HepG2 (cell line): Measurements from ENCODE around the gene TUT1. TPM values are rescaled to one million over a fixed set of nuclear protein-coding genes. Genes with fewer than 3 reads are reported as not detected.

ENCODE experiments used
- CCAR2 ChIP-seq: fragments of 200-400 bp; formaldehyde crosslinking; optimal IDR thresholded peaks from 2 replicates; pipeline ENCODE3; 2018; ENCODE audit warnings: low read depth, mild to moderate bottlenecking, low read length, moderate library complexity
- DNMT1 ChIP-seq: sonication (generic); formaldehyde crosslinking; IDR thresholded peaks from 2 replicates; pipeline ENCODE4 v1.5.1; 2020; ENCODE audit warnings: mild to moderate bottlenecking, missing genetic modification reagents
- FOXP1 ChIP-seq, 2 experiments: fragments of 450-650 bp in 1 of 2; IDR thresholded peaks; 2 replicates each; pipeline ENCODE4 v1.6.1; 2017 to 2018; ENCODE audit warnings: antibody characterized with exemption in 1 of 2
- HDAC2 ChIP-seq: sonication (generic); formaldehyde crosslinking; IDR thresholded peaks from 2 replicates; pipeline ENCODE4 v1.4.0; 2020; ENCODE audit warnings: missing genetic modification reagents
- MED8 ChIP-seq: sonication (generic); formaldehyde crosslinking; IDR thresholded peaks from 2 replicates; pipeline ENCODE4 v1.8.1; 2023; ENCODE audit warnings: mild to moderate bottlenecking, missing genetic modification reagents; ENCODE audit not compliant: insufficient replicate concordance
- NR2C2 ChIP-seq: sonication (generic); formaldehyde crosslinking; IDR thresholded peaks from 2 replicates; pipeline ENCODE4 v1.4.0; 2020; ENCODE audit warnings: missing genetic modification reagents, mild to moderate bottlenecking, moderate library complexity, borderline replicate concordance
- TOPORS ChIP-seq: sonication (generic); formaldehyde crosslinking; IDR thresholded peaks from 2 replicates; pipeline ENCODE4 v1.8.0; 2023; ENCODE audit warnings: mild to moderate bottlenecking, missing genetic modification reagents
- ZNF296 ChIP-seq: sonication (generic); formaldehyde crosslinking; conservative IDR thresholded peaks from 2 replicates; pipeline ENCODE4 v1.5.0; 2020; ENCODE audit warnings: mild to moderate bottlenecking, missing genetic modification reagents
- ZNF589 ChIP-seq: sonication (generic); formaldehyde crosslinking; conservative IDR thresholded peaks from 2 replicates; pipeline ENCODE4 v1.8.0; 2022; ENCODE audit warnings: mild to moderate bottlenecking, moderate library complexity, missing genetic modification reagents
- polyA plus RNA-seq, 8 experiments: library from polyadenylated mRNA; depleted of rRNA in 3 of 8; stranded (reverse) in 7 of 8; unstranded in 1 of 8; fragments of >200 nt; fragmentation: Illumina TruSeq in 4 of 8; extraction: Trizol in 4 of 8; gene quantifications; 2 replicates each; pipeline versions ENCODE4 v1.2.1 to v1.2.3, GENCODE V29; 2011 to 2016; ENCODE audit warnings: low read depth in 4 of 8, missing spikeins in 1 of 8, mixed read lengths in 1 of 8; ENCODE audit not compliant: insufficient read depth in 1 of 8
- total RNA-seq, 5 experiments: library from RNA; depleted of rRNA; stranded (reverse); fragments of >200 nt; fragmentation: Illumina TruSeq; extraction: Trizol; gene quantifications; 2 replicates each; pipeline ENCODE4 v1.2.3, GENCODE V29; 2016; ENCODE audit warnings: low read depth in 1 of 5
- TF ChIP-seq, protein P1 (sequence below): sonication (generic); formaldehyde crosslinking; IDR thresholded peaks from 2 replicates; pipeline ENCODE4 v1.4.0; 2020; ENCODE audit warnings: missing genetic modification reagents, low read depth, mild to moderate bottlenecking, borderline replicate concordance
- TF ChIP-seq, protein P2 (sequence below): sonication (generic); formaldehyde crosslinking; IDR thresholded peaks from 2 replicates; pipeline ENCODE4 v1.5.0; 2020; ENCODE audit warnings: mild to moderate bottlenecking, missing genetic modification reagents, borderline replicate concordance
- TF ChIP-seq, protein P3 (sequence below): sonication (generic); formaldehyde crosslinking; IDR thresholded peaks from 2 replicates; pipeline ENCODE4 v1.4.0; 2020; ENCODE audit warnings: missing genetic modification reagents, borderline replicate concordance
- TF ChIP-seq, protein P4 (sequence below): sonication (generic); formaldehyde crosslinking; IDR thresholded peaks from 2 replicates; pipeline ENCODE4 v1.5.0; 2020; ENCODE audit warnings: mild to moderate bottlenecking, missing genetic modification reagents
- TF ChIP-seq, protein P5 (sequence below), 2 experiments: sonication (generic) in 1 of 2; formaldehyde crosslinking in 1 of 2; IDR thresholded peaks; 2 replicates each; pipeline versions ENCODE4 v1.4.0 to v1.6.1; 2016 to 2020; ENCODE audit warnings: borderline replicate concordance in 1 of 2, low read depth in 1 of 2, mild to moderate bottlenecking in 1 of 2, missing genetic modification reagents in 1 of 2

The TUT1 gene
- total and polyA plus RNA-seq, 2 of the 13 experiments (the other 11 are each of a cell fraction or from before 2014, with no cell fraction given) = 9.7 to 14.3 TPM

DNA sequence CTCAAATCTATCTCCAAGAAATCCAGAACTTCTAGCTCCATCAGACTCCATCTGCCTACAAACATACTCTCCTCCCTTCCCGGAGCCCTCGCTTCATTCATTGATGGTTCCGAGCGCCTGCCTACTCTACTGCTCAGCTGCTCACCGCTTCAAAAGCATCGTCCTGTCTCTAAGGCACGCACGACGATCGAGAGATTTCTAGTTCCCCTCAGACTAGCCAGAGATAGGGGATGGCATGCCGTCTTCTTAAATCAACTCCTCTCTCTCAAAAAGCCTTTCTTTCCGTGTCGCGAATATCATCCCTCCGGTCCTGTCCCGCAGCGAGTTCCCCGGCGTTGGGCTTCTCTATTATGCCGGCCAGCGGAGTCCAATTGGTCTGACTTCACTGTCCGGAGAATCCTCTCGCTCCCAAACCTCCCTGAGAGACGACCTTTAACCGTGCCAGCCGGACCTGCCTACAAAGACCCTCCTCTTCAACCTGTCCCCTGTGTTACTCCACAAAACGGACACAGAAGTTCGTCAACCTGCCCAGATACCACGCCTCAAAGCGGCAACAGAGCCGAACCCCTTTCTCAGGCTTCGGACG, 18.2 kb downstream of the TUT1 start (continued):
- TF ChIP-seq, protein P1, sequence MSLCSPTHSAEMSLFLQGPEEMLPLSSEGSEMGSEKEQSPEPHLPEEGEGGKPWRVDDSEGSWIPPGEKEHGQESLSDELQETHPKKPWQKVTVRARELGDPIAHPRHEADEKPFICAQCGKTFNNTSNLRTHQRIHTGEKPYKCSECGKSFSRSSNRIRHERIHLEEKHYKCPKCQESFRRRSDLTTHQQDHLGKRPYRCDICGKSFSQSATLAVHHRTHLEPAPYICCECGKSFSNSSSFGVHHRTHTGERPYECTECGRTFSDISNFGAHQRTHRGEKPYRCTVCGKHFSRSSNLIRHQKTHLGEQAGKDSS (CRISPR knock-in tag) = 0 out of 2 replicates have a peak, but pooled peaks have one; percentile 3
- TF ChIP-seq, protein P2, sequence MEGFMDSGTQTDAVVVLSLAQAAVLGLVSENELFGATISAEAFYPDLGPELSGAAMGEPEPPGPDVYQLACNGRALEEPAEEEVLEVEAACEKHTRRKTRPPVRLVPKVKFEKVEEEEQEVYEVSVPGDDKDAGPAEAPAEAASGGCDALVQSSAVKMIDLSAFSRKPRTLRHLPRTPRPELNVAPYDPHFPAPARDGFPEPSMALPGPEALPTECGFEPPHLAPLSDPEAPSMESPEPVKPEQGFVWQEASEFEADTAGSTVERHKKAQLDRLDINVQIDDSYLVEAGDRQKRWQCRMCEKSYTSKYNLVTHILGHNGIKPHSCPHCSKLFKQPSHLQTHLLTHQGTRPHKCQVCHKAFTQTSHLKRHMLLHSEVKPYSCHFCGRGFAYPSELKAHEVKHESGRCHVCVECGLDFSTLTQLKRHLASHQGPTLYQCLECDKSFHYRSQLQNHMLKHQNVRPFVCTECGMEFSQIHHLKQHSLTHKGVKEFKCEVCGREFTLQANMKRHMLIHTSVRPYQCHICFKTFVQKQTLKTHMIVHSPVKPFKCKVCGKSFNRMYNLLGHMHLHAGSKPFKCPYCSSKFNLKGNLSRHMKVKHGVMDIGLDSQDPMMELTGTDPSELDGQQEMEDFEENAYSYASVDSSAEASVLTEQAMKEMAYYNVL (CRISPR knock-in tag) = no peak
- no peak for TF ChIP-seq ZNF589 (CRISPR knock-in tag)
- TF ChIP-seq, protein P3, sequence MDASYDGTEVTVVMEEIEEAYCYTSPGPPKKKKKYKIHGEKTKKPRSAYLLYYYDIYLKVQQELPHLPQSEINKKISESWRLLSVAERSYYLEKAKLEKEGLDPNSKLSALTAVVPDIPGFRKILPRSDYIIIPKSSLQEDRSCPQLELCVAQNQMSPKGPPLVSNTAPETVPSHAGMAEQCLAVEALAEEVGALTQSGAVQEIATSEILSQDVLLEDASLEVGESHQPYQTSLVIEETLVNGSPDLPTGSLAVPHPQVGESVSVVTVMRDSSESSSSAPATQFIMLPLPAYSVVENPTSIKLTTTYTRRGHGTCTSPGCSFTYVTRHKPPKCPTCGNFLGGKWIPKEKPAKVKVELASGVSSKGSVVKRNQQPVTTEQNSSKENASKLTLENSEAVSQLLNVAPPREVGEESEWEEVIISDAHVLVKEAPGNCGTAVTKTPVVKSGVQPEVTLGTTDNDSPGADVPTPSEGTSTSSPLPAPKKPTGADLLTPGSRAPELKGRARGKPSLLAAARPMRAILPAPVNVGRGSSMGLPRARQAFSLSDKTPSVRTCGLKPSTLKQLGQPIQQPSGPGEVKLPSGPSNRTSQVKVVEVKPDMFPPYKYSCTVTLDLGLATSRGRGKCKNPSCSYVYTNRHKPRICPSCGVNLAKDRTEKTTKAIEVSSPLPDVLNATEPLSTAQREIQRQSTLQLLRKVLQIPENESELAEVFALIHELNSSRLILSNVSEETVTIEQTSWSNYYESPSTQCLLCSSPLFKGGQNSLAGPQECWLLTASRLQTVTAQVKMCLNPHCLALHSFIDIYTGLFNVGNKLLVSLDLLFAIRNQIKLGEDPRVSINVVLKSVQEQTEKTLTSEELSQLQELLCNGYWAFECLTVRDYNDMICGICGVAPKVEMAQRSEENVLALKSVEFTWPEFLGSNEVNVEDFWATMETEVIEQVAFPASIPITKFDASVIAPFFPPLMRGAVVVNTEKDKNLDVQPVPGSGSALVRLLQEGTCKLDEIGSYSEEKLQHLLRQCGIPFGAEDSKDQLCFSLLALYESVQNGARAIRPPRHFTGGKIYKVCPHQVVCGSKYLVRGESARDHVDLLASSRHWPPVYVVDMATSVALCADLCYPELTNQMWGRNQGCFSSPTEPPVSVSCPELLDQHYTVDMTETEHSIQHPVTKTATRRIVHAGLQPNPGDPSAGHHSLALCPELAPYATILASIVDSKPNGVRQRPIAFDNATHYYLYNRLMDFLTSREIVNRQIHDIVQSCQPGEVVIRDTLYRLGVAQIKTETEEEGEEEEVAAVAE (CRISPR knock-in tag) = no peak
- TF ChIP-seq, protein P4, sequence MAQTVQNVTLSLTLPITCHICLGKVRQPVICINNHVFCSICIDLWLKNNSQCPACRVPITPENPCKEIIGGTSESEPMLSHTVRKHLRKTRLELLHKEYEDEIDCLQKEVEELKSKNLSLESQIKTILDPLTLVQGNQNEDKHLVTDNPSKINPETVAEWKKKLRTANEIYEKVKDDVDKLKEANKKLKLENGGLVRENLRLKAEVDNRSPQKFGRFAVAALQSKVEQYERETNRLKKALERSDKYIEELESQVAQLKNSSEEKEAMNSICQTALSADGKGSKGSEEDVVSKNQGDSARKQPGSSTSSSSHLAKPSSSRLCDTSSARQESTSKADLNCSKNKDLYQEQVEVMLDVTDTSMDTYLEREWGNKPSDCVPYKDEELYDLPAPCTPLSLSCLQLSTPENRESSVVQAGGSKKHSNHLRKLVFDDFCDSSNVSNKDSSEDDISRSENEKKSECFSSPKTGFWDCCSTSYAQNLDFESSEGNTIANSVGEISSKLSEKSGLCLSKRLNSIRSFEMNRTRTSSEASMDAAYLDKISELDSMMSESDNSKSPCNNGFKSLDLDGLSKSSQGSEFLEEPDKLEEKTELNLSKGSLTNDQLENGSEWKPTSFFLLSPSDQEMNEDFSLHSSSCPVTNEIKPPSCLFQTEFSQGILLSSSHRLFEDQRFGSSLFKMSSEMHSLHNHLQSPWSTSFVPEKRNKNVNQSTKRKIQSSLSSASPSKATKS (CRISPR knock-in tag) = no peak
- 0 out of 2 replicates have a peak, but pooled peaks have one; percentile 26 for TF ChIP-seq DNMT1 (CRISPR knock-in tag)
- no peak for TF ChIP-seq FOXP1 (IDR thresholded peaks at IDR 0.05)
- no peak for TF ChIP-seq FOXP1 (CRISPR knock-in tag; IDR thresholded peaks at IDR 0.05)
- TF ChIP-seq HDAC2 (CRISPR knock-in tag) = no peak
- no peak for TF ChIP-seq CCAR2
- 0 out of 2 replicates have a peak, but pooled peaks have one; percentile 48 for TF ChIP-seq ZNF296 (CRISPR knock-in tag)
- no peak for TF ChIP-seq TOPORS (CRISPR knock-in tag)
- TF ChIP-seq, protein P5, sequence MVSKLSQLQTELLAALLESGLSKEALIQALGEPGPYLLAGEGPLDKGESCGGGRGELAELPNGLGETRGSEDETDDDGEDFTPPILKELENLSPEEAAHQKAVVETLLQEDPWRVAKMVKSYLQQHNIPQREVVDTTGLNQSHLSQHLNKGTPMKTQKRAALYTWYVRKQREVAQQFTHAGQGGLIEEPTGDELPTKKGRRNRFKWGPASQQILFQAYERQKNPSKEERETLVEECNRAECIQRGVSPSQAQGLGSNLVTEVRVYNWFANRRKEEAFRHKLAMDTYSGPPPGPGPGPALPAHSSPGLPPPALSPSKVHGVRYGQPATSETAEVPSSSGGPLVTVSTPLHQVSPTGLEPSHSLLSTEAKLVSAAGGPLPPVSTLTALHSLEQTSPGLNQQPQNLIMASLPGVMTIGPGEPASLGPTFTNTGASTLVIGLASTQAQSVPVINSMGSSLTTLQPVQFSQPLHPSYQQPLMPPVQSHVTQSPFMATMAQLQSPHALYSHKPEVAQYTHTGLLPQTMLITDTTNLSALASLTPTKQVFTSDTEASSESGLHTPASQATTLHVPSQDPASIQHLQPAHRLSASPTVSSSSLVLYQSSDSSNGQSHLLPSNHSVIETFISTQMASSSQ (IDR thresholded peaks at IDR 0.05; ENCODE audit: low read depth) = no peak
- TF ChIP-seq, protein P5 (CRISPR knock-in tag; IDR thresholded peaks at IDR 0.05; ENCODE audit: borderline replicate concordance) = no peak
- no peak for TF ChIP-seq MED8
- TF ChIP-seq NR2C2 (CRISPR knock-in tag) = no peak
